HepG2 (cell line): ENCODE data around the gene PDCD11. TPM values are rescaled to one million over a fixed set of nuclear protein-coding genes. Genes with fewer than 3 reads are reported as not detected.

Source experiments
- CREB3 ChIP-seq: sonication (generic); formaldehyde crosslinking; IDR thresholded peaks from 2 replicates; pipeline ENCODE4 v1.5.0; 2020; ENCODE audit warnings: missing genetic modification reagents
- FIP1L1 ChIP-seq: fragments of 200-400 bp; formaldehyde crosslinking; IDR thresholded peaks from 2 replicates; pipeline ENCODE4 v1.6.1; 2018; ENCODE audit warnings: low read depth, mild to moderate bottlenecking, low read length, moderate library complexity, borderline replicate concordance; ENCODE audit not compliant: insufficient read depth
- FOXC1 ChIP-seq: sonication (generic); formaldehyde crosslinking; IDR thresholded peaks from 2 replicates; pipeline ENCODE4 v1.8.0; 2022; ENCODE audit warnings: mild to moderate bottlenecking, missing genetic modification reagents, borderline replicate concordance
- FOXJ3 ChIP-seq: sonication (generic); formaldehyde crosslinking; IDR thresholded peaks from 2 replicates; pipeline ENCODE4 v1.4.0; 2020; ENCODE audit warnings: missing genetic modification reagents, mild to moderate bottlenecking, borderline replicate concordance
- ISX ChIP-seq: sonication (generic); formaldehyde crosslinking; conservative IDR thresholded peaks from 2 replicates; pipeline ENCODE4 v1.5.0; 2020; ENCODE audit warnings: missing genetic modification reagents
- KDM2A ChIP-seq: sonication (generic); formaldehyde crosslinking; IDR thresholded peaks from 2 replicates; pipeline ENCODE4 v1.4.0; 2020; ENCODE audit warnings: low read depth, missing genetic modification reagents, borderline replicate concordance
- SCMH1 ChIP-seq: sonication (generic); formaldehyde crosslinking; IDR thresholded peaks from 2 replicates; pipeline ENCODE4 v1.9.0; 2021; ENCODE audit warnings: missing genetic modification reagents, mild to moderate bottlenecking, borderline replicate concordance
- ZBTB43 ChIP-seq: sonication (generic); formaldehyde crosslinking; conservative IDR thresholded peaks from 2 replicates; pipeline ENCODE4 v1.4.0; 2020; ENCODE audit warnings: missing genetic modification reagents
- ZNF17 ChIP-seq: sonication (generic); formaldehyde crosslinking; IDR thresholded peaks from 2 replicates; pipeline ENCODE4 v1.5.0; 2020; ENCODE audit warnings: mild to moderate bottlenecking, missing genetic modification reagents
- ZNF564 ChIP-seq: sonication (generic); formaldehyde crosslinking; IDR thresholded peaks from 2 replicates; pipeline ENCODE4 v1.8.1; 2023; ENCODE audit warnings: mild to moderate bottlenecking, missing genetic modification reagents
- ZNF777 ChIP-seq: sonication (generic); formaldehyde crosslinking; IDR thresholded peaks from 2 replicates; pipeline ENCODE4 v1.4.0; 2020; ENCODE audit warnings: missing genetic modification reagents
- polyA plus RNA-seq, 8 experiments: library from polyadenylated mRNA; depleted of rRNA in 3 of 8; stranded (reverse) in 7 of 8; unstranded in 1 of 8; fragments of >200 nt; fragmentation: Illumina TruSeq in 4 of 8; extraction: Trizol in 4 of 8; gene quantifications; 2 replicates each; pipeline versions ENCODE4 v1.2.1 to v1.2.3, GENCODE V29; 2011 to 2016; ENCODE audit warnings: low read depth in 4 of 8, missing spikeins in 1 of 8, mixed read lengths in 1 of 8; ENCODE audit not compliant: insufficient read depth in 1 of 8
- total RNA-seq, 5 experiments: library from RNA; depleted of rRNA; stranded (reverse); fragments of >200 nt; fragmentation: Illumina TruSeq; extraction: Trizol; gene quantifications; 2 replicates each; pipeline ENCODE4 v1.2.3, GENCODE V29; 2016; ENCODE audit warnings: low read depth in 1 of 5
- TF ChIP-seq, protein P1 (sequence below): sonication (generic); formaldehyde crosslinking; IDR thresholded peaks from 2 replicates; pipeline ENCODE4 v1.8.0; 2022; ENCODE audit warnings: mild to moderate bottlenecking, missing genetic modification reagents, moderate library complexity
- TF ChIP-seq, protein P2 (sequence below): IDR thresholded peaks from 2 replicates; pipeline ENCODE4 v1.6.1; 2012; ENCODE audit warnings: low read length, improper control_type of control experiment

The PDCD11 gene
- total and polyA plus RNA-seq, 2 of the 13 experiments (the other 11 are each of a cell fraction or from before 2014, with no cell fraction given) = 12.8 to 52.8 TPM

GRCh38 chr10:103350517-103351260, 45.7 kb upstream of the PDCD11 start, which contains the start of gene PCGF6 (continued):
- TF ChIP-seq KDM2A (CRISPR knock-in tag) = peak; percentile 77; the same call in 1 of the 2 replicates
- TF ChIP-seq FIP1L1 = no peak
- TF ChIP-seq CREB3 (CRISPR knock-in tag) = no peak
- TF ChIP-seq, protein P1, sequence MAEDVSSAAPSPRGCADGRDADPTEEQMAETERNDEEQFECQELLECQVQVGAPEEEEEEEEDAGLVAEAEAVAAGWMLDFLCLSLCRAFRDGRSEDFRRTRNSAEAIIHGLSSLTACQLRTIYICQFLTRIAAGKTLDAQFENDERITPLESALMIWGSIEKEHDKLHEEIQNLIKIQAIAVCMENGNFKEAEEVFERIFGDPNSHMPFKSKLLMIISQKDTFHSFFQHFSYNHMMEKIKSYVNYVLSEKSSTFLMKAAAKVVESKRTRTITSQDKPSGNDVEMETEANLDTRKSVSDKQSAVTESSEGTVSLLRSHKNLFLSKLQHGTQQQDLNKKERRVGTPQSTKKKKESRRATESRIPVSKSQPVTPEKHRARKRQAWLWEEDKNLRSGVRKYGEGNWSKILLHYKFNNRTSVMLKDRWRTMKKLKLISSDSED = no peak
- no peak for TF ChIP-seq FOXC1 (CRISPR knock-in tag)
- TF ChIP-seq ZBTB43 = peak; percentile 60; the same call in 1 of the 2 replicates
- TF ChIP-seq ISX (CRISPR knock-in tag) = no peak
- TF ChIP-seq SCMH1 (CRISPR knock-in tag) = no peak
- TF ChIP-seq FOXJ3 (CRISPR knock-in tag) = no peak
- TF ChIP-seq, protein P2, sequence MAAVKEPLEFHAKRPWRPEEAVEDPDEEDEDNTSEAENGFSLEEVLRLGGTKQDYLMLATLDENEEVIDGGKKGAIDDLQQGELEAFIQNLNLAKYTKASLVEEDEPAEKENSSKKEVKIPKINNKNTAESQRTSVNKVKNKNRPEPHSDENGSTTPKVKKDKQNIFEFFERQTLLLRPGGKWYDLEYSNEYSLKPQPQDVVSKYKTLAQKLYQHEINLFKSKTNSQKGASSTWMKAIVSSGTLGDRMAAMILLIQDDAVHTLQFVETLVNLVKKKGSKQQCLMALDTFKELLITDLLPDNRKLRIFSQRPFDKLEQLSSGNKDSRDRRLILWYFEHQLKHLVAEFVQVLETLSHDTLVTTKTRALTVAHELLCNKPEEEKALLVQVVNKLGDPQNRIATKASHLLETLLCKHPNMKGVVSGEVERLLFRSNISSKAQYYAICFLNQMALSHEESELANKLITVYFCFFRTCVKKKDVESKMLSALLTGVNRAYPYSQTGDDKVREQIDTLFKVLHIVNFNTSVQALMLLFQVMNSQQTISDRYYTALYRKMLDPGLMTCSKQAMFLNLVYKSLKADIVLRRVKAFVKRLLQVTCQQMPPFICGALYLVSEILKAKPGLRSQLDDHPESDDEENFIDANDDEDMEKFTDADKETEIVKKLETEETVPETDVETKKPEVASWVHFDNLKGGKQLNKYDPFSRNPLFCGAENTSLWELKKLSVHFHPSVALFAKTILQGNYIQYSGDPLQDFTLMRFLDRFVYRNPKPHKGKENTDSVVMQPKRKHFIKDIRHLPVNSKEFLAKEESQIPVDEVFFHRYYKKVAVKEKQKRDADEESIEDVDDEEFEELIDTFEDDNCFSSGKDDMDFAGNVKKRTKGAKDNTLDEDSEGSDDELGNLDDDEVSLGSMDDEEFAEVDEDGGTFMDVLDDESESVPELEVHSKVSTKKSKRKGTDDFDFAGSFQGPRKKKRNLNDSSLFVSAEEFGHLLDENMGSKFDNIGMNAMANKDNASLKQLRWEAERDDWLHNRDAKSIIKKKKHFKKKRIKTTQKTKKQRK = no peak
- TF ChIP-seq ZNF777 (CRISPR knock-in tag) = 0 out of 2 replicates have a peak, but pooled peaks have one; percentile 34
- TF ChIP-seq ZNF17 = no peak
- TF ChIP-seq ZNF564 (CRISPR knock-in tag) = 0 out of 2 replicates have a peak, but pooled peaks have one; percentile 65
